Osteoblast (primary cell): ENCODE measurements around the gene CACHD1. TPM values are rescaled to one million over a fixed set of nuclear protein-coding genes. Genes with fewer than 3 reads are reported as not detected.

Experiments
- DNase-seq: peaks from one replicate; pipeline ENCODE4 v3.0.0; 2011; ENCODE audit warnings: low spot score, mixed read lengths; ENCODE audit not compliant: insufficient read length; ENCODE audit errors: missing footprints
- H2AFZ ChIP-seq: 2 replicates; pipeline ENCODE4 v1.6.0; 2011; ENCODE audit warnings: mild to moderate bottlenecking, low read length
- H3K27ac ChIP-seq: 2 replicates; pipeline ENCODE4 v1.5.1; 2011; ENCODE audit warnings: mild to moderate bottlenecking, low read depth, low read length, moderate library complexity
- H3K27me3 ChIP-seq: 2 replicates; pipeline ENCODE4 v1.6.0; 2012; ENCODE audit warnings: mild to moderate bottlenecking, control low read depth, inconsistent platforms, low read length, moderate library complexity; ENCODE audit not compliant: insufficient read depth
- H3K36me3 ChIP-seq: 2 replicates; pipeline ENCODE4 v1.5.1; 2011; ENCODE audit warnings: mild to moderate bottlenecking, low read length, control low read depth, moderate library complexity; ENCODE audit not compliant: insufficient read depth
- H3K4me1 ChIP-seq: 2 replicates; pipeline ENCODE4 v1.5.1; 2011; ENCODE audit warnings: mild to moderate bottlenecking, low read length, control low read depth, moderate library complexity; ENCODE audit not compliant: insufficient read depth
- H3K4me2 ChIP-seq: 2 replicates; pipeline ENCODE4 v1.6.0; 2011; ENCODE audit warnings: mild to moderate bottlenecking, low read length; ENCODE audit not compliant: insufficient read depth
- H3K4me3 ChIP-seq: fragments of 200-600 bp; sonication (generic); 3 replicates; pipeline ENCODE4 v1.5.1; 2012; ENCODE audit warnings: mild to moderate bottlenecking, low read length, inconsistent platforms; ENCODE audit not compliant: insufficient read depth
- H3K79me2 ChIP-seq: 2 replicates; pipeline ENCODE4 v1.6.0; 2012; ENCODE audit warnings: mild to moderate bottlenecking, low read length, control low read depth, inconsistent platforms; ENCODE audit not compliant: insufficient read depth
- H3K9me3 ChIP-seq: 2 replicates; pipeline ENCODE4 v1.5.1; 2011; ENCODE audit warnings: low read depth, low read length, control low read depth
- H4K20me1 ChIP-seq: 2 replicates; pipeline ENCODE4 v1.6.0; 2012; ENCODE audit warnings: mild to moderate bottlenecking, low read length, control low read depth; ENCODE audit not compliant: insufficient read depth
- CTCF ChIP-seq: IDR thresholded peaks from 2 replicates; pipeline ENCODE4 v1.5.1; 2011; ENCODE audit warnings: mild to moderate bottlenecking, low read depth, low read length, moderate library complexity; ENCODE audit errors: extremely low read depth
- total RNA-seq: library from RNA; depleted of rRNA; stranded (reverse); fragments of >200 nt; gene quantifications from 2 replicates; pipeline ENCODE4 v1.2.3, GENCODE V29; 2012

CACHD1 gene
- total RNA-seq, 1 donor: 5.1 TPM

- no peak for DNase-seq
- Histone ChIP-seq H3K4me1 (no peaks in the 10 kb centered on the region), H3K27me3 (no peaks in the 10 kb centered on the region), H3K4me3 (no peak overlapping the region), H4K20me1 (no peaks in the 10 kb centered on the region), H3K4me2 (no peak overlapping the region), H3K9me3 (no peaks in the 10 kb centered on the region), H3K27ac (no peak overlapping the region), H3K36me3 (no peaks in the 10 kb centered on the region), H2AFZ (no peak overlapping the region), H3K79me2 (no peaks in the 10 kb centered on the region)
- TF ChIP-seq CTCF: no peak
Observed at GRCh38 chr1:64631346-64632034, 161.6 kb downstream of the CACHD1 start.

GRCh38 chr1:64632936-64633335 lies 163.0 kb downstream of the CACHD1 start:
- Histone ChIP-seq H3K4me2 (no peak overlapping the region), H2AFZ (no peak overlapping the region), H3K9me3 (no peaks in the 10 kb centered on the region), H3K27ac (no peak overlapping the region), H3K27me3 (no peaks in the 10 kb centered on the region), H3K79me2 (no peaks in the 10 kb centered on the region), H3K4me3 (no peak overlapping the region), H3K4me1 (no peaks in the 10 kb centered on the region), H4K20me1 (no peaks in the 10 kb centered on the region), H3K36me3 (no peaks in the 10 kb centered on the region)
- no peak for DNase-seq
- no peak for TF ChIP-seq CTCF

- TF ChIP-seq CTCF: no peak
- no peaks in the 10 kb centered on the region for H3K4me1 ChIP-seq
- H3K36me3 ChIP-seq: no peaks in the 10 kb centered on the region
- H3K4me2 ChIP-seq: no peak overlapping the region
- no peaks in the 10 kb centered on the region for H3K9me3 ChIP-seq
- H3K27ac ChIP-seq: no peak overlapping the region
- H4K20me1 ChIP-seq: no peaks in the 10 kb centered on the region
- no peak overlapping the region for H2AFZ ChIP-seq
- DNase-seq: no peak
- H3K79me2 ChIP-seq: no peaks in the 10 kb centered on the region
- no peaks in the 10 kb centered on the region for H3K27me3 ChIP-seq
- H3K4me3 ChIP-seq: no peak overlapping the region
Observed at GRCh38 chr1:64645735-64646134, 175.8 kb downstream of the CACHD1 start.

GRCh38 chr1:64650411-64650810 lies 180.5 kb downstream of the CACHD1 start:
- Histone ChIP-seq H3K9me3 (no peaks in the 10 kb centered on the region), H3K27me3 (no peaks in the 10 kb centered on the region), H3K4me2 (no peak overlapping the region), H3K79me2 (no peaks in the 10 kb centered on the region), H3K4me3 (no peak overlapping the region), H3K4me1 (no peaks in the 10 kb centered on the region), H2AFZ (no peak overlapping the region), H3K36me3 (no peaks in the 10 kb centered on the region), H3K27ac (no peak overlapping the region), H4K20me1 (no peaks in the 10 kb centered on the region)
- no peak for TF ChIP-seq CTCF
- no peak for DNase-seq
